Adrenal gland (tissue), 12 donors: ENCODE data around the gene KMT2C. TPM values are rescaled to one million over a fixed set of nuclear protein-coding genes. Genes with fewer than 3 reads are reported as not detected.

Experiments
- DNase-seq, 7 donors: peaks; one replicate each; pipeline ENCODE4 v3.0.0-alpha.2; 2019 to 2020
- H3K27ac ChIP-seq, 5 donors: fragments of 200-600 bp; sonication (generic) in 4 of 5; 1 replicate in 3 of 5; 2 replicates in 2 of 5; pipeline versions ENCODE4 v1.5.1 to v1.8.0; 2016 to 2020; ENCODE audit warnings: mild to moderate bottlenecking in 1 of 5
- H3K27me3 ChIP-seq: fragments of 200-600 bp; 2 replicates; pipeline ENCODE4 v1.8.0; 2021
- H3K36me3 ChIP-seq, 2 donors: fragments of 200-600 bp; replicated peaks in 1 of 2; 1 replicate in 1 of 2; 2 replicates in 1 of 2; pipeline versions ENCODE4 v1.5.1 to v1.8.0; 2018 to 2022
- H3K4me1 ChIP-seq, 2 donors: fragments of 200-600 bp; replicated peaks in 1 of 2; 1 replicate in 1 of 2; 2 replicates in 1 of 2; pipeline versions ENCODE4 v1.5.1 to v1.8.0; 2018 to 2021
- H3K4me3 ChIP-seq, 4 donors: fragments of 200-600 bp; sonication (generic) in 3 of 4; one replicate each; pipeline ENCODE4 v1.5.1; 2016 to 2018
- H3K9me3 ChIP-seq, 3 donors: fragments of 200-600 bp; sonication (generic) in 1 of 3; replicated peaks in 1 of 3; 1 replicate in 2 of 3; 2 replicates in 1 of 3; pipeline versions ENCODE4 v1.5.1 to v1.8.0; 2016 to 2021
- POLR2A ChIP-seq, 2 donors: fragments of 450-650 bp; IDR thresholded peaks; one replicate each; pipeline ENCODE4 v1.6.1; 2017; ENCODE audit warnings: antibody characterized with exemption in 2 of 2, mild to moderate bottlenecking in 2 of 2, moderate library complexity in 1 of 2
- WGBS, 4 donors: extraction: QIAGEN DNeasy Blood & Tissue Kit in 2 of 4; methylation state at CpG; one replicate each; pipeline versions ENCODE4 v1.1.5 to v1.1.7; 2013 to 2017; 5-methylcytosine and 5-hydroxymethylcytosine counted together
- intact Hi-C, 2 donors: fragments of 100-400 bp; cut with DNase I; formaldehyde crosslinking; loops; one replicate each; pipeline versions ENCODE4 v1.14.1 to v1.15.0; 2022 to 2023
- polyA plus RNA-seq, 3 donors: library from polyadenylated mRNA; stranded (reverse); fragments of 200-250 nt in 2 of 3; fragments of 350-450 nt in 1 of 3; fragmentation: Illumina TruSeq in 1 of 3; extraction: RNeasy Lipid Tissue Mini Kit (QIAGEN cat#74804) in 1 of 3; gene quantifications; one replicate each; pipeline ENCODE4 v1.2.3, GENCODE V29; 2013 to 2014
- total RNA-seq, 9 donors: library from RNA; depleted of rRNA in 4 of 9; stranded (reverse); fragments of >200 nt in 4 of 9; fragments of 120-200 nt in 1 of 9; fragmentation: NEBNext Ultra II Directional in 1 of 9; extraction: Animal tissue kit (Norgen Biotek cat#: 25700) in 1 of 9; gene quantifications; one replicate each; pipeline versions ENCODE4 v1.1.0 to v1.2.4, GENCODE V29; 2013 to 2023
- TF ChIP-seq, protein P1 (sequence below), 6 experiments: fragments of 450-650 bp in 4 of 6; fragments of 200-600 bp in 2 of 6; sonication (generic) in 1 of 6; IDR thresholded peaks; 1 replicate in 5 of 6; 2 replicates in 1 of 6; pipeline versions ENCODE4 v1.5.1 to v1.8.0; 2016 to 2021; ENCODE audit warnings: antibody characterized with exemption in 6 of 6, mild to moderate bottlenecking in 2 of 6, moderate library complexity in 1 of 6
- donor health status: healthy with polysubstance abuse.
- donor health status: Bipolar disorder and iron deficiency.
- donor health status: DM: yes; HTN: yes; CAD: no.
- donor health status: DM: no; HTN: no; CAD: no.
- donor health status: DM: no; HTN: no; CAD: no.
- donor health status: DM: yes; HTN: yes; CAD: no.

The KMT2C gene
- total and polyA plus RNA-seq, 12 donors: 6.9 to 105 (median 55.6) TPM

DNA sequence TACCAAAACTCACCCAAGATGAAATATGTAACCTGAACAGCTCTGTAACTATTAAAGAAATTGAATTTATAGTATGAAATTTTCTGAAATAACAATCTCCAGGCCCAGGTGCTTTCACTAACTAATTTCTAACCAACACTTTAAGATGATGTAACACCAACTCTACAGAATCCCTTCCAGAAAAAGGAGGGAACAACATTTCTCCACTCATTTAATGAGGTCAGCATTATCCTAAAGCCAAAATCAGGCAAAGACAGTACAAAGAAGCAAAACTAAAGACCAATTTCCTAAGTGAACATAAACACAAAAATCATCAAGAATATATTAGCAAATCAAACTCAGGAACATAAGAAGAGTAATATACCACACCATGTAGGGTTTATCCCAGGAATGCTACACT, 65.5 kb downstream of the KMT2C start:
- TF ChIP-seq POLR2A (IDR thresholded peaks at IDR 0.05): no peak
- TF ChIP-seq, protein P1, sequence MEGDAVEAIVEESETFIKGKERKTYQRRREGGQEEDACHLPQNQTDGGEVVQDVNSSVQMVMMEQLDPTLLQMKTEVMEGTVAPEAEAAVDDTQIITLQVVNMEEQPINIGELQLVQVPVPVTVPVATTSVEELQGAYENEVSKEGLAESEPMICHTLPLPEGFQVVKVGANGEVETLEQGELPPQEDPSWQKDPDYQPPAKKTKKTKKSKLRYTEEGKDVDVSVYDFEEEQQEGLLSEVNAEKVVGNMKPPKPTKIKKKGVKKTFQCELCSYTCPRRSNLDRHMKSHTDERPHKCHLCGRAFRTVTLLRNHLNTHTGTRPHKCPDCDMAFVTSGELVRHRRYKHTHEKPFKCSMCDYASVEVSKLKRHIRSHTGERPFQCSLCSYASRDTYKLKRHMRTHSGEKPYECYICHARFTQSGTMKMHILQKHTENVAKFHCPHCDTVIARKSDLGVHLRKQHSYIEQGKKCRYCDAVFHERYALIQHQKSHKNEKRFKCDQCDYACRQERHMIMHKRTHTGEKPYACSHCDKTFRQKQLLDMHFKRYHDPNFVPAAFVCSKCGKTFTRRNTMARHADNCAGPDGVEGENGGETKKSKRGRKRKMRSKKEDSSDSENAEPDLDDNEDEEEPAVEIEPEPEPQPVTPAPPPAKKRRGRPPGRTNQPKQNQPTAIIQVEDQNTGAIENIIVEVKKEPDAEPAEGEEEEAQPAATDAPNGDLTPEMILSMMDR (IDR thresholded peaks at IDR 0.05): no peak
- Histone ChIP-seq H3K9me3 (no peaks in the 10 kb centered on the region), H3K27me3 (no peaks in the 10 kb centered on the region), H3K36me3 (no peaks in the 10 kb centered on the region), H3K27ac (no peak overlapping the region), H3K4me3 (no peak overlapping the region), H3K4me1 (peaks cover 0 to 17% of the 10 kb centered on the region in 2 donors)
- DNase-seq: no peak
- intact Hi-C loops: no loop called here

DNA sequence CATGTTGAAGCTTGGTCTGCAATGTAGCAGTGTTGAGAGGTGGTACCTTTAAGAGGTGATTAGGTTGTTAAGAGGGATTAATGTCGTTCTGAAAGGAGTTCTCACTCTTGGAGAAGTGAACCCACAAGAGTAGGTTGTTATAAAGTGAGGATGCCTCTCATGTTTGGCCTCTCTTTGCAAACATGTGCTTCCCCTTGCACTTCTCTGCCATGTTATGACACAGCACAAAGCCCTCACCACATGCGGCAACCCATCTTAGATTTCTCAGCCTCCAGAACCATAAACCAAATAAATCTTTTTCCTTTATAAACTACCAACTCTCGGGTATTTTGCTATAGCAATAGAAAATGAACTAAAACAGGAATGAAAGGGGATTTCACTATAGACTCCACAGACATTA, 66.3 kb downstream of the KMT2C start:
- TF ChIP-seq POLR2A (IDR thresholded peaks at IDR 0.05): no peak
- TF ChIP-seq, protein P1 (IDR thresholded peaks at IDR 0.05): no peak
- Histone ChIP-seq H3K9me3 (no peaks in the 10 kb centered on the region), H3K4me1 (peaks cover 0 to 17% of the 10 kb centered on the region in 2 donors)

DNA sequence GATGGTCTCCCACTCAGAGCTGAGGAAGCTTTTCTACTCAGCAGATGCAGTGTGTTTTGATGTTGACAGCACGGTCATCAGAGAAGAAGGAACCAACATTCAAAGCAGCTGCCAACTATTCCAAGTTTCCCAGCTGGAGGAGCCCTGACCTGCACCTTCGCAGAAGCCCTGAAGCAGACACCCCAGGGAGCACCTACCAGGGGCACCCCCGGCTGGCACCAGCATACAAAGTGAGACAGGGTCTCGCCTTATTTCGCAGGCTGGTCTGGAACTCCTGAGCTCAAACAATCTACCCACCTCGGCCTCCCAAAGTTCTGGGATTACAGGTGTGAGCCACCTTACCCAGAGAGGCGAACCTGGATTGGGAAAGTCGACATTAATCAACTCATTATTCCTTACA, 68.6 kb downstream of the KMT2C start:
- Histone ChIP-seq H3K27ac (no peak overlapping the region), H3K9me3 (no peaks in the 10 kb centered on the region), H3K4me3 (no peak overlapping the region), H3K27me3 (no peaks in the 10 kb centered on the region), H3K4me1 (peaks cover 0 to 25% of the 10 kb centered on the region in 2 donors), H3K36me3 (no peaks in the 10 kb centered on the region)
- intact Hi-C loops: no loop called here
- no peak for DNase-seq
- 91 to 97% (median 93%) methylated on average over 6 to 8 of the region's 8 CpGs for WGBS, 4 donors
- TF ChIP-seq, protein P1 (IDR thresholded peaks at IDR 0.05): no peak
- no peak for TF ChIP-seq POLR2A (IDR thresholded peaks at IDR 0.05)

More for the DNA sequence above, 66.3 kb downstream of the KMT2C start:
- Histone ChIP-seq H3K27ac (no peak overlapping the region), H3K4me3 (no peak overlapping the region), H3K36me3 (no peaks in the 10 kb centered on the region), H3K27me3 (no peaks in the 10 kb centered on the region)
- no peak for DNase-seq
- 74 to 88% (median 85%) methylated on average over 3 of the region's 3 CpGs for WGBS, 4 donors
- intact Hi-C loops: no loop called here

DNA sequence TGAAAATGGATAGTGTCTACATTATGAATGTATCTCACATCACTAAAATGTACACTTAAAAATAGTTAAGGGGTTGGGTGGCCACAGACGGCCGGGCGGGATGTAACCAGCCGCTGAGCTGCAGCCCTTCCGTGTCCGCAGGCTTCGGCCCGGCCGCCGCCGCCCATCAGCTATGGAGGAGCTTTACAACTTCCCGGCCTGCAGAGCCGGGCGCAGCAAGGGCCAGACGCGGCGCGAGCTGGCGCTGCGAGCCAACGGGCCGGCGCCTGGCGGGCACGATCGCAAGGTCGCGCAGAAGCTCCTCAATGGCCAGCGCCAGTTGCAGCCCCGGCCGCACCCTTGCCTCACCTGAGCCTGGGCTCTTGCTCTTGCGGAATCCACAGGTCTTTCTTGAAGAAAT, 69.1 kb downstream of the KMT2C start:
- Histone ChIP-seq H3K27me3 (no peaks in the 10 kb centered on the region), H3K36me3 (no peaks in the 10 kb centered on the region), H3K27ac (no peak overlapping the region), H3K4me1 (peaks cover 0 to 30% of the 10 kb centered on the region in 2 donors), H3K4me3 (no peak overlapping the region), H3K9me3 (no peaks in the 10 kb centered on the region)
- WGBS, 4 donors: 68 to 91% (median 85%) methylated on average over 11 to 32 of the region's 32 CpGs
- intact Hi-C loops: no loop called here
- TF ChIP-seq, protein P1 (IDR thresholded peaks at IDR 0.05): peak in 1 of 6 experiments; percentile 2
- TF ChIP-seq POLR2A (IDR thresholded peaks at IDR 0.05): no peak
- DNase-seq: no peak
